CD4-positive, alpha-beta T cell treated with Interleukin-12 subunit alpha and Interleukin-12 subunit beta, for 1 hour (primary cell): ENCODE data around the gene AKAP10.
"Not testable (repeated sequence)": the region's sequence is repeated elsewhere in the genome, so short reads cannot be mapped to it uniquely, and the experiment has no call there.

Experiments used
- DNase-seq: peaks from one replicate; pipeline ENCODE4 v3.0.0-alpha.2; 2020

AKAP10 gene

DNA sequence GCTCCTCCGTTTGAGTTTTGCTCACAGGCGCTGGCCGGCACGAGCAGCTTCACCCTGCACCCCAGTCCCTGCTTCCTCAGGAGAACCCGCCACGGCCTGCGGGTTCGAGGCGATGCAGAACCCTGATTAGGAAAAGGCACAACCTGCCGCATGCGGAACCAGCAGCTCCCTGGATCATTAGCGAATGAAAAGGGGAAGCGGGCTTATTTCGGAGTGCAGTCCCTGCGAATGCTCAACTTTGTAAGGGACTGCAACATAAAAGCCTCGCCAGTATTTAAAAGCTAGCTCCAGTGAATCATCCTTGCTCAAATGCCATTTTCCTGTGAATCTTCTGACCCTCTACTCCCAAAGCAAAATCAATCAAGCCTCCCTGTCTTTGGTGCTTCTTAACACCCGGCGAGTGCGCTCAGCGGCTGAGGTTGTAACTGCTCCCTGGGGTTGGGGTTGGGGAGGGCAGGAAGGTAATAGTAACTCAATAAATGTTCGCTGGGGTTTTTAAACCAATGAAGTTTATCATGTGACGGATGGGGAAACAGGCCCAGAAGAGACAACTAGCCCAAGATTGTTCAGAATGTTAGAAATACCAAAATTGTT, 678 bp upstream of the AKAP10 start:
- DNase-seq, result no peak

DNA sequence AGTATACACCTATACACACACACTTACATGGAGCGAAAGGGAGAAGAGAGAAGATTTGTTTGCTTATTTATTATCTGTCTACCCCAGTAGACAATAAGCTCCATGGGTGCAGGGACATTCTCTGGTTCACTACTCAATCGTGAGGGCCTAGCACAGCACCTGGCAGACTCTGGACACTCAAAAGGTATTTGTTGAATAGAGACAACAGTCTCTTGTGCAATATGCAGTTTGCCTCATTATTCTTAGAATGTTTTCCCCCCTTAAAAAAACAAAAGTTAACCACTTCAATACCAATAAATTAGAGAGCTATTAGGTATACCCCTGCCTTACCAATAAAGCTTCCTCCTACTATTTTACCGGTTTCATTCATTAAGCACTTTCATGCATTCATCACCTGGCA, 2.0 kb downstream of the AKAP10 start:
- DNase-seq, result no peak

- no peak for DNase-seq
Measured at GRCh38 chr17:19973156-19973555, 4.5 kb downstream of the AKAP10 start.

- DNase-seq, result not testable (repeated sequence)
Measured at GRCh38 chr17:19962954-19963353, 14.7 kb downstream of the AKAP10 start.

GRCh38 chr17:19958023-19958422, 19.6 kb downstream of the AKAP10 start:
- DNase-seq, result no peak

GRCh38 chr17:19955099-19955498, 22.5 kb downstream of the AKAP10 start:
- no peak for DNase-seq

GRCh38 chr17:19951411-19951810, 26.2 kb downstream of the AKAP10 start:
- not testable (repeated sequence) for DNase-seq

DNA sequence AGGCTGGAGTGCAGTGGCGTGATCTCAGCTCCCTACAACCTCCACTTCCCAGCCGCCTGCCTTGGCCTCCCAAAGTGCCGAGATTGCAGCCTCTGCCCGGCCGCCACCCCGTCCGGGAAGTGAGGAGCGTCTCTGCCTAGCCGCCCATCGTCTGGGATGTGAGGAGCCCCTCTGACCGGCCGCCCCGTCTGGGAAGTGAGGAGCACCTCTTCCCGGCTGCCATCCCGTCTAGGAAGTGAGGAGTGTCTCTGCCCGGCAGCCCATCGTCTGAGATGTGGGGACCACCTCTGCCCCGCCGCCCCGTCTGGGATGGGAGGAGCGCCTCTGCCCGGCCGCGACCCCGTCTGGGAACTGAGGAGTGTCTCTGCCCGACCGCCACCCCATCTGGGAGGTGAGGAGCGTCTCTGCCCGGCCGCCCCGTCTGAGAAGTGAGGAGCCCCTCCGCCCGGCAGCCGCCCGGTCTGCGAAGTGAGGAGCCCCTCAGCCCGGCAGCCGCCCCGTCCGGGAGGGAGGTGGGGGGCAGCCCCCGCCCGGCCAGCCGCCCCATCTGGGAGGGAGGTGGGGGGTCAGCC, 26.9 kb downstream of the AKAP10 start:
- not testable (repeated sequence) for DNase-seq

DNA sequence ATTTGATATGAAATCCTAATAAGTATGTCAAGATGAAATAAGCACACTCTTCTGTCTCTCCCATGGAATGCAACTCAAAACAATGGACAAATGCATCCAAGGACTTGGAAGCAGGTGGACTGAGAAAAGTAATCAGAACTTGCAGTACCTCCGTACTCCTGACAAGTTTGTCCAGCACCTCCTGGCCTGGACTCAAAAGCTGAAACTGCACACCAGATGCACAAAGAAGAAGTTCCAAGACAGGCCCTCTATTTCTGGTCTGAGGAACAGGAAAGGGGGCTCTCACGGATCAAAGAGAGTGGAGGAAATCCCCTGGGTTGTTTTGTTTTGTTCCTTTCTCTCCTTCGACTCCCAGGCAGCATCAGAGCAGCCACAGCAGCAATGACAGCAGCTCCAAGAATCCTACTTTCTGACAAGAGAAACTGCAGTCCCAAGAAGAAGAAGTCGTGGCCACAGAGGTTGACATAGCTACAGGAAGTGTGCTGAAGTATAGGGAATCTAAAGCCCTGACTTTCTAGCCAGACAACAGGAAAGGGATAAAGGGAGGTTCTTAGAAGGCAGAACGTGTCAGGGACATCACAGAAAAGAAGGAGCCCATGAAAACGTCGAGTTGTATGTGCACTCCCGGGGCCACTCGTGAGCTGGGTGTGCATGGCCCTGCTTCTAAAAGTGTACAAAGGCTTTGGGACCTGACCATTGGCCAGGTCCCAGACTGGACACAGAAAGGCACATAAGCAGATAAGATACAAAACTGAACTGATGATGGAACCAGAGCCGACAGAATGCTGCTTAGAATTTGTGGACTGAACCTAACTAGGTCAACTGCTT, 29.3 kb downstream of the AKAP10 start:
- no peak for DNase-seq

- no peak for DNase-seq
Measured at GRCh38 chr17:19946921-19947320, 30.7 kb downstream of the AKAP10 start.

DNA sequence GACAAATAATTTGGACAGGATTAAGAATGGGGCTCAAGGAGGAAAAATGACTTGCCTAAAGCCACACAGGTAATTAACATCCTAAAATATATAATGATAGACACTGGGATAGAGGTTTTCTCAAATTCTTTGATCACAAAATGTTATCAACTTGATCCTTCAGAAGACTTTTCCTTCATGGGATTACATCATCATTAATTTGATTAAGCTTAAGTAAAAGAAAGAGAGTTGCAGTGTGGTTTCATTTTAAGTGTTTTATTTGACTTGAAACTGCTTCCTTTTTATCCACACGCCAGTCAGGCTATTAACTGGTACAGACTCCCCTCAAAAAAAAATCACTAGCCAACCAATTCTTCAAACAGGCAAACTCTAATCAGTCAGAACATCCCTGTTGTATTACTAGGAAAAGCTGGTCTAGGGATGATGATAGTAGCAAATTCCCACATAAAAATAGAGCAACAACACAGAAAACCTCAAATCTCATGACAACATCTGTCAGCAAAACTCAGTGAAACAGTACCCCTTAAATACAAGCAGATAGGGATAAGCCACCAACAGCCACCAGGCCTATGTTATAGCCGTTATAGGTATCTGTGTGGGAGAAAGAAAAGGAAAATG, 32.5 kb downstream of the AKAP10 start:
- no peak for DNase-seq

GRCh38 chr17:19943599-19943998, 34.0 kb downstream of the AKAP10 start:
- DNase-seq, result no peak

DNA sequence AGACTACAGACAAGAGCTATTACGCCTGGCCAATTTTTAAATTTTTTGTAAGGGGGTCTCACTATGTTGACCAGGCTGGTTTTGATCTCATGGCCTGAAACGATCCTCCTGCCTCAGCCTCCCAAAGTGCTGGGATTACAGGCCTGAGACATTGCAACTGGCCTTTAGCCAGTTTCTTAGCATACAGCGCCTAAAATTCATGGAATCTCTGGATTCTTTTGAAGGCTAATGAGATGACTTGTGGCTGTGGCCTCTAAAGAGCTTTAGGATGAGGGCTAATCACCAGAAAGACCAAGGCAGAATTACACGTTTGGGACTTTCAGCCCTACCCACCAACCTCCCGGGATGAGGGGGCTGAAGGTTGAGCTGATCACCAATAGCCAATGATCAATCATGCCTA, 34.6 kb downstream of the AKAP10 start:
- no peak for DNase-seq

DNA sequence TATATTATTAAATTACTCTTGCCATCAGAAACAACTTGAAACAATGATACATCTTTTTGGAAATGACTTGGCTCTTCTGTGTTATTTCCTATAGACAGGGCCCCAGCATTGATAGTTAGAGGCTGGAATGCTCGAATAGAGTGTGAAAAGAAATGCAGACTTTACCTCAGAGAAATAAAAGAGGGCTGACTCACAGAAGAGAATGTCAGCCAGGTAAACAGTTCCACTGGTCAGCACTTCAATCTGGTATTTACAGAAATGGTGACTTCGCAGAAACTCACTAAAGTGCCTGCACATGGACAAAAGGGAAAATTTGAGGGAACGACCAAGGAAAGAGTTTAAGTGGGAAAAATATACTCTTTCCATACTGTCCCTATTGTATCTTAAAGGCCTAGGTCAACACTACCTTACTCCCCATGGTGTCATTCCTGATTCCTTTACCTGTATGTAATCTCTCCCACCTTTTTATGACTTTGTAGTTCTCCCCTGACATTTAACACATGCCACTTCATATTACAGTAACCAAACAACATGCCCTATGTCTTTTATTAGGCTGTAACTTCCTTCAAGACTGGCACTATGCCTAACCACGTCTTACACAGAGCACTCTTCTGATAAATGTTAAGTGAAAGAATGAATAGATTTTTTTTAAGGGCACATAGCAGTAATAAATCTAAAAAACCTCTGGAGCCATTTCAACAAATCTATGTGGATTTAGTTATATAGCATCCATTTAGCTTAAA, 36.7 kb downstream of the AKAP10 start:
- DNase-seq, result no peak

DNA sequence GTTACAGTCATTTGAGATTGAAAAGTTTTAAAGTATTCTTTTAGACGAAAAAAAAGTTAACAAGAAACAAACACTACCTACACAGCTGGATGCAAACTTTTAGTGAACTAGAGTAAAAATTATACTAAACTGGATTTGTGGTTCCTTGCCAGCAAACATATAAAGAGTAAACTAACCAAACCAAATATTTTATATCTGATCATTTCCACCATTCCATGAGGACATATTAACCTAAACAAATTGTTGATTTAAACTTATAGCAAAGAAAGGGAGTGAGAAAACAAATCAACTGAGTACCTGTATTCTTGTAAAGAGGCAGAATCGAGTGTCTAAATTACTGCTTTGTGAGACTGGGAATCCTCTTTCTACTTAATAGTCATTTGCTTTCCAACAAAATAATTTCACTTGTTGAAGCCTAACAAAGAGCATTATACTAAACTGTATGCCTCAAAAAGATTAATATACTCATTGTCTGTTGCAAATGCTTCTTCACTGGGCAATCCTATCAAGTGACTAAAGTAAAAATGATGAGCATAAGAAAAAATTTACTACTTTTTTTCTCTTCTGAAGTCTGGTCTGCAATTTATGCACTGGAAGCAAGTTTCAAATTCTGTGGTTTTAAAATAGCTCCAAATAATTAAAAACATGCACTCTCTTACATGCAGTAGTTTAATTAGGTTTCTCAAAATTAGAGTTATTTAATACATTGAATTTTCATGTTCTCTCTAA, 37.5 kb downstream of the AKAP10 start:
- no peak for DNase-seq

DNA sequence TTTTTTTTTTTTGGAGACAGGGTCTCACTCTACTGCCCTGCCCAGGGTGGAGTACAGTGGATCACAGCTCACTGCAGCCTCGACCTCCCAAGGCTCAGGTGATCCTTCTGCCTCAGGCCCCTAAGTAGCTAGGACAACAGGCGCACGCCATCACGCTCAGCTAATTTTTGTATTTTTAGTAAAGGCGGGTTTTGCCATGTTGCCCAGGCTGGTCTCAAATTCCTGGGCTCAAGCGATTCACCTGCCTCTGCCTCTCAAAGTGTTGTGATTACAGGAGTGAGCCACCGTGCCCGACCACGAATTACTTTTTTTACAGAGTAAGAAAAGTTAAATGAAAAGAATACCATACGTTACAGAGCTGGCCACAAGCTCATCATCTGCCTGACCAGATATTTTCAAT, 38.9 kb downstream of the AKAP10 start:
- DNase-seq, result no peak

DNA sequence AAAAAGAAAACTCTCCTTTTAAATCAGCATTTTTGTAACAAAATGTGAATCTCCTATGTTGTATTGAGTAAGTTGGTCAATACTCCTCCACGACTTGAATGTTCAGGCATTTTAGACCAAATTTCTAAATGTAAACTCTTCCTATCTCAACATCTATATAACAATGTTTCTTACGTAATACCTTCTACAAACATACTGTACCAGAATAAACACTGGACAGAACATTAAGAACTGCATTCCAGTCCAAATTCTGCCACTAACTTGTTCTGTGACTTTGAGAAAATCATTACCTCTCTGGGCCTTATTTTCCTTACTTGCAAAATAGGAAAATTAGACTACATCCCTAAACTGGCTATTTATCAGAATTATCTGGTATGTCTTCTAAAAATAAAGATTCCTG, 40.1 kb downstream of the AKAP10 start:
- no peak for DNase-seq

DNA sequence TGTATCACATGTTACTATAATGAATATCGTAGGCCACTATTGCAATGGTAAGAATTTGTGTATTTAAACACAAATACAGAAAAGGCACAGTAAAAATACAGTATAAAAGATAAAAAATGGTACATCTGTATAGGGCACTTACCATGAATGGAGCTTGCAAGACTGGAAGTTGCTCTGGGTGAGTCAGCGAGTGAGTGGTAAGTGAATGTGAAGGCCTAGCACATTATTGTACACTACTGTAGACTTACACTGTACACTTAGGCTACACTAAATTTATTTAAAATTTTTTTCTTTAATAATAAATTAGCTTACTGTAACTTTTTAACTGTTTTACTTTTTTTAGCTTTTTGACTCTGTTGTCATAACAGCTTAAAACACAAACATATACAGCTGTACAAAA, 42.5 kb downstream of the AKAP10 start:
- no peak for DNase-seq

- no peak for DNase-seq
Measured at GRCh38 chr17:19933628-19934027, 44.0 kb downstream of the AKAP10 start.

DNA sequence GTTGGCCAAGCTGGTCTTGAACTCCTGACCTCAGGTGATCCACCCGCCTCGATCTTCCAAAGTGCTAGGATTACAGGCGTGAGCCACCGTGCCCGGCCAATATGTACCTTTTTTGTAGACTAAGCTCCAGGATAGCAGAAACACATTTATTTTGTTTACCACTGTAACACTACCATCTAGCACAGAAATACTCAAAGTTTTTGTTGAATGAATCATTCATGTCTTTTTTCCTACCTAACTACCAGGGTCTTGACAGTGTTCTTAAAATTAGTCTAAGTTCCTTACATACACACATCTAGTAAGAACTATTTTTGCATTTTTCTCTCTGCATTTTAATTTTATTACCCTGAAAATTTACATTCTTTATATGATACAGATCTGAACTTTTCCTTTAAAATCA, 44.4 kb downstream of the AKAP10 start:
- DNase-seq, result no peak

- no peak for DNase-seq
Measured at GRCh38 chr17:19928299-19928698, 49.3 kb downstream of the AKAP10 start.

GRCh38 chr17:19915245-19915978, 62.2 kb downstream of the AKAP10 start:
- DNase-seq, result no peak
